Smooth muscle cell (in vitro differentiated cells): ENCODE data around the gene TMPRSS6. TPM values are rescaled to one million over a fixed set of nuclear protein-coding genes. Genes with fewer than 3 reads are reported as not detected.

Experiments used
- DNase-seq: peaks from one replicate; lab custom pipeline; 2025; ENCODE audit not compliant: unreplicated experiment; lab: John Stamatoyannopoulos, UW
- H2AFZ ChIP-seq: fragments of 200-600 bp; sonication (generic); 2 replicates; pipeline ENCODE4 v1.6.0; 2016; ENCODE audit warnings: antibody characterized with exemption, low read depth, mild to moderate bottlenecking
- H3F3A ChIP-seq: fragments of 200-600 bp; sonication (generic); 2 replicates; pipeline ENCODE4 v1.6.0; 2017; ENCODE audit warnings: antibody characterized with exemption, low read depth
- H3K27ac ChIP-seq: fragments of 200-600 bp; sonication (generic); 2 replicates; pipeline ENCODE4 v1.5.1; 2016; ENCODE audit warnings: low read depth, mild to moderate bottlenecking
- H3K27me3 ChIP-seq: fragments of 200-600 bp; sonication (generic); 2 replicates; pipeline ENCODE4 v1.6.1; 2016; ENCODE audit warnings: low read depth, mild to moderate bottlenecking
- H3K36me3 ChIP-seq: fragments of 200-600 bp; sonication (generic); 2 replicates; pipeline ENCODE4 v1.5.1; 2016; ENCODE audit warnings: low read depth
- H3K4me1 ChIP-seq: fragments of 200-600 bp; sonication (generic); 2 replicates; pipeline ENCODE4 v1.5.1; 2016; ENCODE audit warnings: low read depth
- H3K4me2 ChIP-seq: fragments of 200-600 bp; sonication (generic); 2 replicates; pipeline ENCODE4 v1.6.0; 2016; ENCODE audit warnings: mild to moderate bottlenecking
- H3K4me3 ChIP-seq: fragments of 200-600 bp; sonication (generic); 2 replicates; pipeline ENCODE4 v1.5.1; 2016; ENCODE audit warnings: mild to moderate bottlenecking
- H3K79me2 ChIP-seq: fragments of 200-600 bp; sonication (generic); 2 replicates; pipeline ENCODE4 v1.6.0; 2016; ENCODE audit warnings: low read depth, mild to moderate bottlenecking
- H3K9ac ChIP-seq: fragments of 200-600 bp; sonication (generic); 2 replicates; pipeline ENCODE4 v1.6.0; 2016; ENCODE audit warnings: low read depth
- H3K9me3 ChIP-seq: fragments of 200-600 bp; sonication (generic); replicated peaks from 2 replicates; pipeline ENCODE4 v1.5.1; 2016; ENCODE audit warnings: low read depth
- H4K20me1 ChIP-seq: fragments of 200-600 bp; sonication (generic); 2 replicates; pipeline ENCODE4 v1.6.0; 2016; ENCODE audit warnings: low read depth
- WGBS: methylation state at CpG from one replicate; pipeline ENCODE4 v1.1.7; 2016; ENCODE audit warnings: low lambda C conversion rate; 5-methylcytosine and 5-hydroxymethylcytosine counted together
- polyA plus RNA-seq: library from polyadenylated mRNA; unstranded; fragments of >200 nt; fragmentation: Nextera tagmentation; extraction: Ambion mirVana; gene quantifications from 2 replicates; pipeline ENCODE4 v1.2.1, GENCODE V29; 2016
- total RNA-seq: library from RNA; depleted of rRNA; stranded (reverse); fragments of >200 nt; gene quantifications from 2 replicates; pipeline ENCODE4 v1.2.3, GENCODE V29; 2014
- TF ChIP-seq, protein P1 (sequence below): fragments of 200-600 bp; sonication (generic); IDR thresholded peaks from 2 replicates; pipeline ENCODE4 v1.5.1; 2017; ENCODE audit warnings: borderline replicate concordance, mild to moderate bottlenecking, antibody characterized with exemption; ENCODE audit not compliant: insufficient read depth, poor library complexity, severe bottlenecking

The TMPRSS6 gene
- total and polyA plus RNA-seq, 2 experiments from 2014 or later, result not detected

DNA sequence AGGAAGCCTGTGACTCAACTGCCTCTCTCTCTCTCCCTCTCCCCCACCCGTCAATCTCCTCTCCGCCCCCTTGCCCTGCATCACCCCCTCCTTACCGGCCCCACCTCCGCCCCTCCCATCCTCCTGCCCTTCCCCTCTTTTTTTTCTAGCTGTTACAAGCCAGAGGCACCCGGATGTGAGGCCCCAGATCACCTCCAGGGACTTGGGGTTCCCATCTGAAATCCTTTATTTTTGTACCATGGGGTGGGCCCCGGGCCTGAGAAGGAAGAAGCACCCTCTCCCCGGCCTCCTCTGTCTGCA lies 47.2 kb downstream of the TMPRSS6 start:
- H3K4me2 ChIP-seq, result no peak overlapping the region
- no peaks in the 10 kb centered on the region for H3F3A ChIP-seq
- 66% methylated on average over 3 of the region's 7 CpGs for WGBS
- no peaks in the 10 kb centered on the region for H3K4me1 ChIP-seq
- no peak overlapping the region for H3K9ac ChIP-seq
- no peaks in the 10 kb centered on the region for H3K79me2 ChIP-seq
- H3K27me3 ChIP-seq, result no peaks in the 10 kb centered on the region
- no peak overlapping the region for H3K27ac ChIP-seq
- H3K9me3 ChIP-seq, result no peaks in the 10 kb centered on the region
- H4K20me1 ChIP-seq, result no peaks in the 10 kb centered on the region
- TF ChIP-seq, protein P1, sequence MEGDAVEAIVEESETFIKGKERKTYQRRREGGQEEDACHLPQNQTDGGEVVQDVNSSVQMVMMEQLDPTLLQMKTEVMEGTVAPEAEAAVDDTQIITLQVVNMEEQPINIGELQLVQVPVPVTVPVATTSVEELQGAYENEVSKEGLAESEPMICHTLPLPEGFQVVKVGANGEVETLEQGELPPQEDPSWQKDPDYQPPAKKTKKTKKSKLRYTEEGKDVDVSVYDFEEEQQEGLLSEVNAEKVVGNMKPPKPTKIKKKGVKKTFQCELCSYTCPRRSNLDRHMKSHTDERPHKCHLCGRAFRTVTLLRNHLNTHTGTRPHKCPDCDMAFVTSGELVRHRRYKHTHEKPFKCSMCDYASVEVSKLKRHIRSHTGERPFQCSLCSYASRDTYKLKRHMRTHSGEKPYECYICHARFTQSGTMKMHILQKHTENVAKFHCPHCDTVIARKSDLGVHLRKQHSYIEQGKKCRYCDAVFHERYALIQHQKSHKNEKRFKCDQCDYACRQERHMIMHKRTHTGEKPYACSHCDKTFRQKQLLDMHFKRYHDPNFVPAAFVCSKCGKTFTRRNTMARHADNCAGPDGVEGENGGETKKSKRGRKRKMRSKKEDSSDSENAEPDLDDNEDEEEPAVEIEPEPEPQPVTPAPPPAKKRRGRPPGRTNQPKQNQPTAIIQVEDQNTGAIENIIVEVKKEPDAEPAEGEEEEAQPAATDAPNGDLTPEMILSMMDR, result no peak
- no peaks in the 10 kb centered on the region for H3K36me3 ChIP-seq
- H2AFZ ChIP-seq, result no peak overlapping the region
- no peak for DNase-seq
- H3K4me3 ChIP-seq, result no peak overlapping the region

- TF ChIP-seq, protein P1, result no peak
- DNase-seq, result no peak
- no peak overlapping the region for H3K4me3 ChIP-seq
- no peaks in the 10 kb centered on the region for H3F3A ChIP-seq
- 88% methylated on average over 10 of the region's 10 CpGs for WGBS
- H3K79me2 ChIP-seq, result no peaks in the 10 kb centered on the region
- H3K27ac ChIP-seq, result no peak overlapping the region
- no peak overlapping the region for H3K9ac ChIP-seq
- no peaks in the 10 kb centered on the region for H4K20me1 ChIP-seq
- no peaks in the 10 kb centered on the region for H3K36me3 ChIP-seq
- H2AFZ ChIP-seq, result no peak overlapping the region
- no peaks in the 10 kb centered on the region for H3K4me1 ChIP-seq
- H3K27me3 ChIP-seq, result no peaks in the 10 kb centered on the region
- no peak overlapping the region for H3K4me2 ChIP-seq
- no peaks in the 10 kb centered on the region for H3K9me3 ChIP-seq
These were observed 47.7 kb downstream of the TMPRSS6 start for GRCh38 chr22:37061611-37062375.

DNA sequence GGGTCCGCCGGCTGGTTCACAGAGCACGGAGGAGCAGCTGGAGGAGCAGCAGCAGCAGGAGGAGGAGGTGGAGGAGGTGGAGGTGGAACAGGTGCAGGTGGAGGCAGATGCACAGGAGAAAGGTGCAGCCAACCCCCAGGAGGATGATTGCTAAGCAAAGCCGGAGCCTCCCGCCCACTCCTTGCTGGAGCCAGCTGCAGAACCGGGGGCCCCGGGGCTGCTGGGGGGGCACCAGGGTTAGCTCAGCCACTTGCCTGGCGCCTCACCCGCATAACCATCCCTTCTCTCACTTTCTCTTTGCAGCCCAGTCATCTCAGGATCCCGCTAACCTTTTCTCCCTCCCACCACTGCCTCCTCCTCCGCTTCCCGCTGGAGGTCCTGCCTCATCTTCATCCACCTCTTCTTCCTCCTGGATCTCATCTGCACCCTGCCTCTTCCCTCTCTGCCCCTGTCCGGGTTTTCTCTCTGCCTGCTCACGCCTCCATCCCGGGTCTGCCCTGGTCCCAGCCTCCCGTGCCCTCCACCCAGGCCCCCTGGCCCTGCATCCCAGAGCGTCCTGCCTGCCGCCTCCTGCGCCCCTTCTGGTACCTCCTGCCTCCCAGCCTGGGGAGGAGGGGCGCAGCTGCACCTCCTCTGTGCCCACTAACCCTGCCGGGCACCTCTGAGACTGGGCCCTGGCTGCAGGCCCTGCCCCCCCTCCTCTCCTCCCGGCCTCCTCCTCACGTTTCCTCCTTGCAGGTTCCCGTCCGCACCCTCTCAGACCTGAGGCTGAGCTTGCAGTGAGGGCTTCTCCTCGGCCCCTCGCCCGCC lies 48.5 kb downstream of the TMPRSS6 start:
- no peak for DNase-seq
- Histone ChIP-seq H4K20me1 (no peaks in the 10 kb centered on the region), H2AFZ (no peak overlapping the region), H3F3A (no peaks in the 10 kb centered on the region), H3K4me3 (no peak overlapping the region), H3K27me3 (no peaks in the 10 kb centered on the region), H3K9ac (no peak overlapping the region), H3K4me1 (no peaks in the 10 kb centered on the region), H3K36me3 (no peaks in the 10 kb centered on the region), H3K79me2 (no peaks in the 10 kb centered on the region), H3K27ac (no peak overlapping the region), H3K4me2 (no peak overlapping the region), H3K9me3 (no peaks in the 10 kb centered on the region)
- TF ChIP-seq, protein P1, result no peak
- WGBS, result 89% methylated on average over 28 of the region's 28 CpGs
